Mesenchymal stem cell (in vitro differentiated cells and primary cell): ENCODE measurements around the gene SSH2.

Experiments used
- DNase-seq: peaks from one replicate; pipeline ENCODE4 v3.0.0-alpha.2; 2013
- H2AFZ ChIP-seq: one replicate; pipeline ENCODE4 v1.6.1; 2013; ENCODE audit warnings: low read depth, mild to moderate bottlenecking, control low read depth, inconsistent platforms, low read length, moderate library complexity
- H2AK5ac ChIP-seq: 2 replicates; pipeline ENCODE4 v1.6.1; 2013; ENCODE audit warnings: low read length, moderate library complexity, mild to moderate bottlenecking, inconsistent platforms; ENCODE audit not compliant: severe bottlenecking
- H2BK120ac ChIP-seq: one replicate; pipeline ENCODE4 v1.6.1; 2013; ENCODE audit warnings: low read depth, mild to moderate bottlenecking, inconsistent platforms, low read length, moderate library complexity
- H2BK12ac ChIP-seq, 2 experiments: one replicate each; pipeline ENCODE4 v1.6.1; 2013; ENCODE audit warnings: inconsistent platforms in 2 of 2, low read length in 2 of 2, mild to moderate bottlenecking in 2 of 2, moderate library complexity in 2 of 2, control low read depth in 1 of 2
- H2BK15ac ChIP-seq: one replicate; pipeline ENCODE4 v1.6.1; 2013; ENCODE audit warnings: mild to moderate bottlenecking, low read depth, inconsistent platforms; ENCODE audit not compliant: poor library complexity, severe bottlenecking
- H2BK5ac ChIP-seq: 2 replicates; pipeline ENCODE4 v1.6.1; 2013; ENCODE audit warnings: low read depth, mild to moderate bottlenecking, low read length, control low read depth, inconsistent platforms; ENCODE audit not compliant: poor library complexity, severe bottlenecking
- H3K14ac ChIP-seq, 2 experiments: one replicate each; pipeline ENCODE4 v1.6.1; 2013; ENCODE audit warnings: inconsistent platforms in 2 of 2, low read length in 2 of 2, control low read depth in 1 of 2, mild to moderate bottlenecking in 1 of 2, moderate library complexity in 1 of 2
- H3K18ac ChIP-seq, 2 experiments: one replicate each; pipeline ENCODE4 v1.6.1; 2013; ENCODE audit warnings: inconsistent platforms in 2 of 2, low read length in 2 of 2, control low read depth in 1 of 2, low read depth in 1 of 2, mild to moderate bottlenecking in 1 of 2
- H3K23ac ChIP-seq, 2 experiments: one replicate each; pipeline ENCODE4 v1.6.1; 2013; ENCODE audit warnings: inconsistent platforms in 2 of 2, low read length in 2 of 2, mild to moderate bottlenecking in 2 of 2, moderate library complexity in 2 of 2, control low read depth in 1 of 2
- H3K27ac ChIP-seq: 2 replicates; pipeline ENCODE4 v1.5.1; 2013; ENCODE audit warnings: mild to moderate bottlenecking, moderate library complexity, low read length, control low read depth, inconsistent platforms; ENCODE audit not compliant: poor library complexity, severe bottlenecking
- H3K27me3 ChIP-seq, 2 experiments: 2 replicates each; pipeline versions ENCODE4 v1.6.1 to v1.7.0; 2013; ENCODE audit warnings: low read length in 2 of 2, mild to moderate bottlenecking in 2 of 2, moderate library complexity in 2 of 2, control low read depth in 1 of 2, inconsistent platforms in 1 of 2; ENCODE audit not compliant: control insufficient read depth in 1 of 2, insufficient read depth in 1 of 2
- H3K36me3 ChIP-seq, 2 experiments: 2 replicates each; pipeline versions ENCODE4 v1.6.1 to v1.7.0; 2013; ENCODE audit warnings: low read length in 2 of 2, control low read depth in 1 of 2, inconsistent platforms in 1 of 2, low read depth in 1 of 2, mild to moderate bottlenecking in 1 of 2; ENCODE audit not compliant: insufficient read depth in 2 of 2, control insufficient read depth in 1 of 2
- H3K4ac ChIP-seq, 2 experiments: one replicate each; pipeline ENCODE4 v1.6.1; 2013; ENCODE audit warnings: inconsistent platforms in 2 of 2, low read length in 2 of 2, mild to moderate bottlenecking in 2 of 2, moderate library complexity in 2 of 2, control low read depth in 1 of 2, low read depth in 1 of 2
- H3K4me1 ChIP-seq: 2 replicates; pipeline ENCODE4 v1.6.1; 2013; ENCODE audit warnings: low read depth, low read length, control low read depth; ENCODE audit not compliant: control insufficient read depth, insufficient read depth
- H3K4me2 ChIP-seq: 2 replicates; pipeline ENCODE4 v1.6.1; 2013; ENCODE audit warnings: low read length, mild to moderate bottlenecking, inconsistent platforms; ENCODE audit not compliant: poor library complexity, severe bottlenecking
- H3K4me3 ChIP-seq, 2 experiments: 2 replicates each; pipeline versions ENCODE4 v1.5.1 to v1.7.0; 2013; ENCODE audit warnings: low read length in 2 of 2, mild to moderate bottlenecking in 2 of 2, control low read depth in 1 of 2, low read depth in 1 of 2; ENCODE audit not compliant: insufficient read depth in 1 of 2
- H3K79me1 ChIP-seq: replicated peaks from 2 replicates; pipeline ENCODE4 v1.6.1; 2013; ENCODE audit warnings: mild to moderate bottlenecking, control low read depth, low read length, inconsistent platforms; ENCODE audit not compliant: poor library complexity, severe bottlenecking
- H3K9ac ChIP-seq: 2 replicates; pipeline ENCODE4 v1.7.0; 2013; ENCODE audit warnings: mild to moderate bottlenecking, low read length, moderate library complexity
- H3K9me3 ChIP-seq: 2 replicates; pipeline ENCODE4 v1.7.0; 2013; ENCODE audit warnings: mild to moderate bottlenecking, low read length; ENCODE audit not compliant: control insufficient read depth
- H4K8ac ChIP-seq: one replicate; pipeline ENCODE4 v1.6.1; 2013; ENCODE audit warnings: inconsistent platforms, mild to moderate bottlenecking, low read length, moderate library complexity
- H4K91ac ChIP-seq: one replicate; pipeline ENCODE4 v1.6.1; 2013; ENCODE audit warnings: mild to moderate bottlenecking, low read length, inconsistent platforms
- WGBS: methylation state at CpG from one replicate; pipeline ENCODE4 v1.1.7; 2013; ENCODE audit warnings: mixed read lengths; 5-methylcytosine and 5-hydroxymethylcytosine counted together

The SSH2 gene

GRCh38 chr17:29616300-29617048, 313.6 kb downstream of the SSH2 start:
- Histone ChIP-seq H3K4me2 (peak overlapping the region; percentile 93), H3K27me3 (peaks cover 8 to 9% of the 10 kb centered on the region in 2 experiments), H2BK5ac (no peak overlapping the region), H3K4me3 (peak overlapping the region in 1 of 2 experiments; percentile 73), H2AFZ (no peak overlapping the region), H3K9ac (peak overlapping the region; percentile 48), H4K8ac (peak overlapping the region; percentile 69), H3K9me3 (no peaks in the 10 kb centered on the region), H3K4ac (no peak overlapping the region), H4K91ac (no peak overlapping the region), H2AK5ac (no peak overlapping the region), H2BK120ac (no peak overlapping the region), H3K79me1 (no peaks in the 10 kb centered on the region), H3K14ac (no peak overlapping the region), H3K18ac (peak overlapping the region in 1 of 2 experiments; percentile 77), H3K23ac (no peak overlapping the region), H3K4me1 (peaks cover 57% of the 10 kb centered on the region), H2BK15ac (peak overlapping the region; percentile 12), H2BK12ac (no peak overlapping the region), H3K36me3 (peaks cover 0 to 20% of the 10 kb centered on the region in 2 experiments), H3K27ac (no peak overlapping the region)
- no peak for DNase-seq
- WGBS: 39% methylated on average over 32 of the region's 32 CpGs

DNA sequence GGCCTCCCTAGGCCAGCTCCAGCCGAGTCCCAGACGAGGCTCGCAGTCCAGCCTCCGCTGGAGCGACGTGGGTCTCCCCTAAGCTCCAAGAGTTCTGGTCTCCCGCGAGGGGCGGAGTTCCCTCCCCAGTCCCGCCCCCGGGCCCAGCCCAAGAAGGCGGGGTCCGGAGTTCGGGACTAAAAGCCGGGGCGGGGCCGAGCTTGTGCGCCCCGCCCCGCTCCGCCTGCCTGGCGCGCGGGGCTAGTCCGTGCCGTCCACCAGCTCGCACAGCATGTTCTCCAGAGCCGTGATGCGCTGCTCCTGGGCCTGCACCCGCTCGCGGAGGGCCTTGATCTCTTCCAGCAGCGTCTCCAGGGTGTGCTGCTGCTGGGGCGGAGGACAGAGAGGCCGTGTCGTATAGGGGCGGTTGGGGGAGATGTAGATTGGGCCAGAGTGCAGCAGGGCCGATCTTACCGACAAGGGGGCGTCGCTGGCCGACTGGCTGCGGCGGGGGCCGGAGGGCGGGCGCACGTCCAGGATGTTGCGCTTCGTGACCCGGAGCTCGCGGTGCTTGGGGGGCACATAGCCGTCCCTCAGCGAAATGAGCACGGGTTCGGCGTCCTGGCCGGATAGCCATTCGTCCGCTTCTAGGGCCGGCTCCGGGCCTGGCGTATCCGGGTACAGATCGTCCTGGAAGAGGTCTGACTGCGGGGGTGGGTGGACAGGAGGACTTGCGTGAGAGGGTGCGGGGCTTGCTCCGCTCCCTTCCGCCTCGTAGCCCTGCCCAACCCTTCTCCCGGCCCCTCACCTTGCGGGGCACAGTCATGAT, 314.3 kb downstream of the SSH2 start:
- peak overlapping the region; percentile 93 for H3K4me2 ChIP-seq
- H3K9me3 ChIP-seq: no peaks in the 10 kb centered on the region
- H3K18ac ChIP-seq: peak overlapping the region in 1 of 2 experiments; percentile 77
- no peak overlapping the region for H3K27ac ChIP-seq
- peak; percentile 85 for DNase-seq
- no peak overlapping the region for H2AFZ ChIP-seq
- no peak overlapping the region for H2BK15ac ChIP-seq
- peak overlapping the region; percentile 47 to 73 for H3K4me3 ChIP-seq
- peak overlapping the region in 1 of 2 experiments; percentile 86 for H3K14ac ChIP-seq
- H3K4me1 ChIP-seq: peaks cover 57% of the 10 kb centered on the region
- peak overlapping the region; percentile 69 for H4K8ac ChIP-seq
- peak overlapping the region in 1 of 2 experiments; percentile 15 for H2BK12ac ChIP-seq
- H2BK120ac ChIP-seq: no peak overlapping the region
- WGBS: 2% methylated on average over 51 of the region's 74 CpGs
- peak overlapping the region in 1 of 2 experiments; percentile 49 for H3K23ac ChIP-seq
- no peak overlapping the region for H2AK5ac ChIP-seq
- no peaks in the 10 kb centered on the region for H3K79me1 ChIP-seq
- H3K9ac ChIP-seq: peak overlapping the region; percentile 70
- peaks cover 8 to 9% of the 10 kb centered on the region in 2 experiments for H3K27me3 ChIP-seq
- no peak overlapping the region for H2BK5ac ChIP-seq
- H4K91ac ChIP-seq: no peak overlapping the region
- peaks cover 0 to 21% of the 10 kb centered on the region in 2 experiments for H3K36me3 ChIP-seq
- H3K4ac ChIP-seq: peak overlapping the region; percentile 38 to 57

DNA sequence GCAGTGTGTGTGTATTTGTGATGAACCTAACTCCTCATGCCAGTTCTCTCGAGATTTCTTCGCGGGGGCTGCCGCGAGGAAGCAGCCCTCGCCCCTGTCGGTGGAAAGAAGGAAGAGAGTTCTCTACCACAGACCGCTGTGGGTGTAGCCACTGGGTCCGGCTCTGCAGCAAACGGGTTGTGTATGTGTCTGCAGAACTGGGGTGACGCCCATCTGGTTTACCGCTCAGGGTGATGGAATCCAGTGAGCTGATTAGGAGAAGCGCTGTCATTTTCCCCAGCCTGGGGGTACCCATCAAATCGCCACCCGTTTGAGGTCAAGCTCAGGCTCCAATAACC, 315.0 kb downstream of the SSH2 start:
- peak overlapping the region in 1 of 2 experiments; percentile 57 for H3K4ac ChIP-seq
- H3K18ac ChIP-seq: no peak overlapping the region
- H3K9ac ChIP-seq: peak overlapping the region; percentile 70
- H3K4me3 ChIP-seq: peak overlapping the region; percentile 29 to 73
- no peaks in the 10 kb centered on the region for H3K79me1 ChIP-seq
- H2AK5ac ChIP-seq: no peak overlapping the region
- H3K9me3 ChIP-seq: no peaks in the 10 kb centered on the region
- peak overlapping the region; percentile 64 for H4K8ac ChIP-seq
- no peak overlapping the region for H3K14ac ChIP-seq
- peaks cover 8 to 9% of the 10 kb centered on the region in 2 experiments for H3K27me3 ChIP-seq
- peak overlapping the region; percentile 93 for H3K4me2 ChIP-seq
- peaks cover 0 to 21% of the 10 kb centered on the region in 2 experiments for H3K36me3 ChIP-seq
- no peak overlapping the region for H2BK120ac ChIP-seq
- 43% methylated on average over 15 of the region's 15 CpGs for WGBS
- no peak overlapping the region for H2AFZ ChIP-seq
- H4K91ac ChIP-seq: no peak overlapping the region
- no peak overlapping the region for H3K23ac ChIP-seq
- peaks cover 53% of the 10 kb centered on the region for H3K4me1 ChIP-seq
- peak; percentile 50 for DNase-seq
- H2BK15ac ChIP-seq: no peak overlapping the region
- H2BK5ac ChIP-seq: no peak overlapping the region
- H2BK12ac ChIP-seq: no peak overlapping the region
- H3K27ac ChIP-seq: no peak overlapping the region
